Measurements from ENCODE around the gene SKA1.
"Not testable (repeated sequence)": the region's sequence is repeated elsewhere in the genome, so short reads cannot be mapped to it uniquely, and the experiment has no call there.

The SKA1 gene

DNA sequence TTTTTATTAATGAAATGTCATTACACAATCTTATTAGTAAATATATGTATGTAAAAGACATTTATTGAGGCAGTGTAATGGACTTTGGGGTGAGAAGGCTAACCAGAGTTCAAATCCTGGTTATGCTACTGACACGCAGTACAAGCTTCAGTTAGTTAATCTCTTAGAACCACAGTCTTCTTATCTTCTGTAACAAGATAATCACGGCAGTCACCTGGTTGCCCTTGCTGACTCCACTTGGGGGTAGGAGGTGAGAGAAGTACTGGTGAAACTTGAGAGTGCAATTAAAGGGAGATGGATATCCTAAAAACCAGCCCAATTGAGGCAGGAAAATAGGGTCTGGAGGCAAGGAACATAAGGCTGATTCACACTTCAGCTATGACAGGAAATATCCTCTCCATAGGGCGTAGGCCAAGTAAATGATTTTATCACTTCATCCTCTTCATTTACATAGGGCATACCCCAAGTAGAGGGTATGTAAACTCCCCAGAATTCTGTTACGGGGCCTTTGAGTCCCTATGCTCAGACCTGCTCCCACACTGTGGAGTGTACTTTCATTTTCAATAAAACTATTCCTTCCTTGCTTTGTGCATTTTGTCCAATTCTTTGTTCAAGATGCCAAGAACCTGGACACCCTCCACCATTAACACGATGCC, 21.3 kb downstream of the SKA1 start:
- DNase-seq = no peak

DNA sequence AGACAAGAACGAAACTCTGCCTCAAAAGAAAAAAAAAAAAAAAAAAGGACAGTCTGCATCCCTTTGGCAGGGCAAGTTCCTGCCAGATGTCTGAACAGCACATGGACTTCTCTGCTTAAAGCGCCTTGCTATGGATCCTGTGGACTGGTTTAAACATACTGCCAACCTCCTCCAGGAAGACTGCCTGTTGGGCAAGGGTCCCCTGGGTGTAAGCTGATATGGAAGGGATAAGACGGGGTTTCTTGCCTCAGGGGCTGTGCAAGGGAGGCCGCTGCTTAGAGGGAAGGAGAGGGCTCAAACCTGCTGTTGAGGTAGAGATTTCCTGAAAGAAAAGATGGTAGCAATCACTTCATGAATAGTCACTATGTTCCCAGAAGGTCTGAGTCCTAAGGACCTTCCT, 22.2 kb downstream of the SKA1 start:
- DNase-seq = no peak

DNA sequence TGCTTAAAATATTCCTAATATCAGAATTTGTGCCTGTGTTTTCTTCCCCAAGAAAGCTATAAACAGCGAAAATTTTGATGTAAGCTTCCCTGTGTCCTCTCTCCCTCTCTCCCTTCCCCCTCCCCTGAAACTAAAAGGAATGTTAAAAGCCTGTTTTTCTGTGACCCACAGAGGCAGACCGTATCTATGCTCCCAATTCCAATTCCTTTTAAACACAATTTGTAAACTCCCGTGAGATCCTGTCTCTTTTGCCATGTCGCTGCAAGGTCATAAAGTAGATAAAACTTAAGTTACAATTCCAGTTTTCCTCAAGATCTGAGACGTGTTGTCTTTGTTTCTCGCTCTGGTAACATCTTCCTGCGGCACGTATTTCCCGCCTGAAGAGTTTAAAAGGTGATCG, 23.3 kb downstream of the SKA1 start:
- DNase-seq = no peak

DNA sequence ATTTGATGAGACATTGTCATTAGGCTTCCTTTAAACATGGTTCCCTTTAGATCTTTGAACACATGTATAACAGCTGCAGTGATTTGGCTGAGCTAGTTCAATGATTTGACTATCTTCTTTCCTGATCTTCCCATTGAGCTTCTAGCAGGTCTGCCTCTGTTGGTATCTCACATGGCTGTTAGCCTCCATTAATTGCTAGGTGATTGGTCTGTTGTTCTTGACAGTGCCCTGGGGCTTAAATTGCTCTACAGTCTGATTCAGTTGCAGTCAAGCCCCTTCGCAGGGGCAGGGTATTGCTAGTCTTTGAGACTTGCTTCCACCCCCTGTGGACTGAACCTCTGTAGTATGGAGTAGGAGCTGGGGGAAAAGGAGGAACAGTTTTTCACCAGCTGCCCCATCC, 24.1 kb downstream of the SKA1 start:
- no peak for DNase-seq

DNA sequence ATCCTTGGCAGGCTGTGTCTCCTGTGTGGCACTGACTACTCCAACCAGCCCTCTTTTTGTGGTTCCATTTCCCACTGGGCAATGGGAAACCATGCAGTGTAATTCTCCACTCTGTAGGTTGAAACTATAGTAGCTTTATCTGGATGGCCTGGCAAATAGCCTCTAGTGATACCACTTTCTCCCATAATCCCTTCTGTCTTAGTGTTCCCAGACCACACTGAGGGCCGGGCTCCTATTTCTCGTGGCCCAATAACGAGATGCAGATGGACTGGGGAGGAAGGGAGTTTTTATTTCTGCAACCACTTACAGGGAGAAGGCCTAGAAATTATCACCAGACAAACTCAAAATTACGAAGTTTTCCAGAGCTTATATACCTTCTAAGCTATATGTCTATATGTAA, 24.7 kb downstream of the SKA1 start:
- no peak for DNase-seq

DNA sequence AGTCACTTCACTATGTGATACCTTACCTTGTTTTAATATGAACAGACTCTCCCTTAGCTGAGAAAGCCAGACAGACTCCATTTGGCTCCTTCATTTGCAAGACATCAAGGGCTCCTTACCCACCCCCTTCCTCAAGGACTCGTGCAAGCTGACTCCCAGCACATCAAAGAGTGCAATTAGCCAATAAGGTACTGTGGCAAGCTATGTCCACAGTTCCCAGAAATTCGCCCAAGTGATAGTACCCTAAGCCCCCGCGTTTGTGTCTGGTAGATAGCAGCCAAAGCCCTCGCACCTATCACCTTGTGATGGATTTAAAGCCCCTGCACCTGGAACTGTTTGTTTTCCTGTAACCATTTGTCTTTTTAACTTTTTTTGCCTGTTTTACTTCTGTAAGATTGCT, 25.6 kb downstream of the SKA1 start:
- not testable (repeated sequence) for DNase-seq

DNA sequence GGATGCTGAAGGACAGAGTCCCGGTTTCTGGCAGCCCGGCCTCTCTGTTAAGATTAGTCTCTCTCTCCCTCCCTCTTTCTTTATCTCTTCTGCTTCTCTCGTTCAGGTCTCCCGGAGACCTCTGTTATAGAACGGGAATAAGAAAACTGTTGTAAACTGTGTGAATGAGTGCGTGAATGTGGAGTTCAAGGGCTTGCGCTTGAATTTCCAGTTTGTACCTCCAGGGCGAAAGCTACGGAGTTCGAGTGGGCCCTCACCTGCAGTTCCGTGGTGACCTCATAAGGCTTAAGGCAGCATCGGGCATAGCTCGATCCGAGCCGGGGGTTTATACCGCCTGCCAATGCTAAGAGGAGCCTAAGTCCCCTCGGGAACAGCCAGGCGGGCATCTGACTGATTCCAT, 26.4 kb downstream of the SKA1 start:
- no peak for DNase-seq

DNA sequence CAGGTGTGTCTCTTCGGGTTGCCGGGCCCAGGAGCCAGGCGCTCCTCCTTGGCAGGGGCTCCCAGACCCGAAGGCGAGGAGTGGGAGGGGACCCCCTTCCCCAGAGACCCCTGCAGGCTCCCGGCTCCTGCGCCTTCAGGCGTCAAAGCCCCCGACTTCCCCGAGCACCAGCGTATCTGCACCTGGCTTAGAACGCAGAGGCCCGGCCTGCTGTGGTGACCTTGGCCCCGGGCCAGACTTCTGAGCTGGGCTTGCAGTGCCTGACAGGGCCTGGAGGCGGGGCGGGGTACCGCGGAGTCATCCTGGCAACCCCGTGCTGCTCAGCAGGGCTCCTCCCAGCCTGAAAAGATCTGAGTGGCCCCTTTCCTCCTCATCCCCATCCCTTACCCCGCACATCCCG, 27.0 kb downstream of the SKA1 start:
- no peak for DNase-seq

DNA sequence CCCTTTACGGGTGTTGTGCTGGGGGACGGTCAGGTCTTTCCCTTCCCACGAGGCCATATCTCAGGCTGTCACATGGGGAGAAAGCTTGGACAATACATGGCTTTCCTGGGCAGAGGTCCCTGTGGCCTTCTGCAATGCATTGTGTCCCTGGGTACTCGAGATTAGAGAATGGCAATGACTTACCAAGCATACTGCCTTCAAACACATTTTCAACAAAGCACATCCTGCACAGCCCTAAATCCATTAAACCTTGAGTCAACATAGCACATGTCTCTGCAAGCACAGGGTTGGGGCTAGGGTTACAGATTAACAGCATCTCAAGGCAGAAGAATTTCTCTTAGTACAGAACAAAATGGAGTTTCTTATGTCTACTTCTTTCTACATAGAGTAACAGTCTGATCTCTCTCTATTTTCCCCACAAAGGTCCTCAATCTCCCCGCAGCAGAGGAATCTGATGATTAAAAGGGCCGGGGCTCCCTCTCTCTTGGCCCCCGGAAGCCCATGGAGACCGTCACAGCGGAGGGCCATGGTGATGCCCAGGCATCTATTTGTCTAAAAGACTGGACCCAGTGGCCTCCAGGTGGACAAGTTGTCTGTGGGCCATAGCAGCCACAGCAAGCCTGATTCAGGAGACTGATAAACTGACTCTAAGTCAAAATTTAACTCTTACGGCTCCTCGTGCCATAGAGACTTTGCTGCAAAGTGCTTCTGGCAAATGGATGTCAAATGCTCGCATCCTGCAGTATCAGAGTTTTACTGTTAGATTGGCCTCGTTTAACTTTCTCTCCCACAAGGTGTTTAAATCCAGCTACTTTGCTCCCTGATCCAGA, 30.1 kb downstream of the SKA1 start:
- not testable (repeated sequence) for DNase-seq

DNA sequence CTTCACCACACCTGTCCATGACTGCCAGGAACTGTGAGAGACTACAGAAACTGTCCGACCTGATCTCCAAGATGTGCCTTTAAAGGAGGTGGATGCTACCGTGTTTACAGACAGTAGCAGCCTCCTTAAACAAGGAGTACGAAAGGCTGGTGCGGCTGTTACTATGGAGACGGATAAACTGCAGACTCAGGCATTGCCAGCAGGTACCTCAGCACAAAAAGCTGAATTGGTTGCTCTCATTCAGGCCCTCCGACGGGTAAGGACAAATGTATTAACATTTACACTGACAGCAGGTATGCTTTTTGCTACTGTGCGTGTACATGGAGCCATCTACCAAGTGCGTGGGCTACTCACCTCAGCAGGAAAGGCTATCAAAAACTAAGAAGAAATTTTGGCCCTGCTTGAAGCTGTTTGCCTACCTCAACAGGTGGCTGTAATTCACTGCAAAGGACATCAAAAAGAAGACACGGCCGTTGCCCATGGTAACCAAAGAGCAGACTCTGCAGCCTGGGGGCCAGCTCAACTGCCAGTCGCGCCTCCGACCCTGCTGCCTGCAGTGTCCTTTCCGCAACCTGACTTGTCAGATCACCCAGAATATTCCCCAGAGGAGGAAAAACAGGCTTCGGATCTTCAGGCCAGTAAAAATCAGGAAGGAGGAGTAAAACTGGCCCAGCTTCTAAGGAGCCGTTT, 30.9 kb downstream of the SKA1 start:
- no peak for DNase-seq

DNA sequence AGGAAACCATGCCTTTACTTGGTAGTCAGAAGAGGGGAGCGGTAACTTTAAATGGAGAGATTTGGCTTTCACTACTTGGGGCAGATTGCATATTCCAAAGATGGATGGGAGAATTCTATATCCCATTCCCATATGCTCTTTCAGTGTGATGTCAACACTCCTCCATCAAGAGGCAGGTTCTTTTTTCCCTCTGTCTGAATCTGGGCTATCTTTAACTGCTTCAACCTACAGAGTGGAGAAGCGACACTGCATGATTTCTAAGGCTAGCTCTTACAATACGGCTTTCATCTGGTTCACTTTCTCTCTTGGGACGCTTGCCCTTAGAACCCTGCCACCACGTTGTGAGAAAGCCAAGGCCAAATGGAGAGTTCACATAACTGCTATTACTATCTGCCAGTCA, 34.4 kb downstream of the SKA1 start:
- DNase-seq = no peak

DNA sequence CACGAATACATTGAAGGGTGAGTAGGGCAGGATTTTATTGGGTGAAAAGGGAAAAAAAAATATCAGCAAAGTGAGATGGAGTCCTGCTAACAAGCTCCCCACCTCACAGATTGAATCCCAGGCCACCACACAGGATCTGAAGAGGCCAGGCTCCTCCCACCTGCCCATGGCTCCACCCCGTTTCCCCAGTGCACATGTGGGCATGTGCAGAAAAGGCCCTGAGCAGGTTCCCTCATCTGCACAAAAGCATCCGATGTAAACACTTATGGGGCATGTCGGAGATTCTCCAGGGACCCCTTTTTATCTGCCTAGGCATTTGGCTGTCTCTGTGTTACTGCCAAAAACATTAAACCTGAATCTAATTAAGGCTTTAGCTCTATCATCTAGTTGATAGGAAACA, 35.2 kb downstream of the SKA1 start:
- no peak for DNase-seq

DNA sequence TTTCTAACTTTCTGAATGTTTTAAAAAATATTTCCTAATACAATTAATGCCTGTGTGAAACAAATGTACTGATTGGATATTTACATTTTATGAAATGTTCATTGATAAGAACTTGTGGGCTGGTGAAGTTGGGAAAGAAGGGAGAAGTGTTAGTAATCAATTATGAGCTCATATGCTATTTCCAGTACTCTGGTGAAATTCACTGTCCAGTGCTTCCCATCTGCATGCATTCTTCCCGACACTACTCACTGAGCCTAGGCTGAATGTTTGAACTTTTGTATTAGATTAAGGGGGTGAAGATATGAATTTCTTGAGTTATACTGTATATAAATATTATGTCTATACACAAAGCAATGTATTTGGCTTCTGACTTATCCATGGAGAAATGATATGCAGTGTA, 36.0 kb downstream of the SKA1 start:
- no peak for DNase-seq

DNA sequence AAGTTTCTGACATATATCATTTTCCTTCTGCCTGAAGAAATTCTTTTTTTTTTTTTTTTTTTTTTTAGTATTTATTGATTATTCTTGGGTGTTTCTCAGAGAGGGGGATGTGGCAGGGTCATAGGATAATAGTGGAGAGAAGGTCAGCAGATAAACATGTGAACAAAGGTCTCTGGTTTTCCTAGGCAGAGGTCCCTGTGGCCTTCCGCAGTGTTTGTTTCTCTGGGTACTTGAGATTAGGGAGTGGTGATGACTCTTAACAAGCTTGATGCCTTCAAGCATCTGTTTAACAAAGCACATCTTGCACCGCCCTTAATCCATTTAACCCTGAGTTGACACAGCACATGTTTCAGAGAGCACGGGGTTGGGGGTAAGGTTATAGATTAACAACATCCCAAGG, 42.0 kb downstream of the SKA1 start:
- not testable (repeated sequence) for DNase-seq

DNA sequence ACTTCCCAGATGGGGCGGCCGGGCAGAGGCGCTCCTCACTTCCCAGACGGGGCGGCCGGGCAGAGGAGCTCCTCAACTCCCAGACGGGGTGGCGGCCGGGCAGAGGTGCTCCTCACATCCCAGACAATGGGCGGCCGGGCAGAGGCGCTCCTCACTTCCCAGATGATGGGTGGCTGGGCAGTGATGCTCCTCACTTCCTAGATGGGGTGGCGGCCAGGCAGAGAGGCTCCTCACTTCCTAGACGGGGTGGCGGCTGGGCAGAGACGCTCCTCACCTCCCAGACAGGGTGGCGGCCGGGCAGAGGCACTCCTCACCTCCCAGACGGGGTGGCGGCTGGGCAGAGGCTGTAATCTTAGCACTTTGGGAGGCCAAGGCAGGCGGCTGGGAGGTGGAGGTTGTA, 42.9 kb downstream of the SKA1 start:
- not testable (repeated sequence) for DNase-seq

DNA sequence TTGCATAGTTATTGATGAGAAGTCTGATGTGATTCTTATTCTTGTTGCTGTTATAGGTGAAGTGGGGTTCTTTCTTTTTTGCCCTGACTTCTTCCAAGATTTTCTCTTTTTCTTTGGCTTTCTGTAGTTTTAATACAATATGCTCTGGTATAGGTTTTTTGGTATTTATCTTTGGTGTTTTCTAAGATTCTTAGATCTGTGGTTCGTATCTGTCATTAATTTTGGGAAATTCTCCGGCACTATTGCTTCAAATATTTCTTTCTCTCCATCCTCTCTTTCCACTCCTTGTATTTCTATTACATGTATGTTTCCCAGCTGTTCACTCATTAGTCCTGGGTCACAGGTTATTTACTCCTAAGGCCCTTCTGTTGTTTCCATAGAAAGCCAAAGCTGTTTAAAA, 43.8 kb downstream of the SKA1 start:
- no peak for DNase-seq

DNA sequence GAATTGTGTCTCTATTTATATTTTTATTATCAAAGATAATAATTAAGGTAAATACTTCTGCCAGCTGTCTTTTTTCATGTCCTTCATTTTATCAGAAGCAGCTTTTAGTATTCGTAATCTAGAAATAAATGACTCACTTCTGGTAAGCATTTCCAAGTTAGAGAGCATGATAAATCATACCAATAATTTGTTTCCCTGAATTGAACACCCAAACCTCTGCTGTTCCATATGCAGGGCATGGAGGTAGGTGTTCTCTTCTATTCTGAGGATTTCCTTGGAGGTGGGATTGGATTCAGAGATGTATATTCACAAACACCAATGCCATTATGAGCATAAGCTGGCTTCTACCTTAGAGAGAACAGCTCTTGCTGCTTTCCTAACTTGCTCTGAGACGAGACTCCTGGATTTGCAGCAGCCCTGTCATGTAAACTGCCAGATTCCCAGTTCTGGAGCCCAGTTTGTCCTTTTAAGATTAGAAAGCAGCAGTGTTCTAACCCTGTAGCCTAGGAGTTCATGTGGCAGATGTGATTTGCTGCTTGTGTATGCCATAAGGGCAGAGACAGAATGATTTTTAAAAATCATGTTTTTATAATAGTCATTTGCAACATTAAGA, 47.5 kb downstream of the SKA1 start:
- DNase-seq = no peak

DNA sequence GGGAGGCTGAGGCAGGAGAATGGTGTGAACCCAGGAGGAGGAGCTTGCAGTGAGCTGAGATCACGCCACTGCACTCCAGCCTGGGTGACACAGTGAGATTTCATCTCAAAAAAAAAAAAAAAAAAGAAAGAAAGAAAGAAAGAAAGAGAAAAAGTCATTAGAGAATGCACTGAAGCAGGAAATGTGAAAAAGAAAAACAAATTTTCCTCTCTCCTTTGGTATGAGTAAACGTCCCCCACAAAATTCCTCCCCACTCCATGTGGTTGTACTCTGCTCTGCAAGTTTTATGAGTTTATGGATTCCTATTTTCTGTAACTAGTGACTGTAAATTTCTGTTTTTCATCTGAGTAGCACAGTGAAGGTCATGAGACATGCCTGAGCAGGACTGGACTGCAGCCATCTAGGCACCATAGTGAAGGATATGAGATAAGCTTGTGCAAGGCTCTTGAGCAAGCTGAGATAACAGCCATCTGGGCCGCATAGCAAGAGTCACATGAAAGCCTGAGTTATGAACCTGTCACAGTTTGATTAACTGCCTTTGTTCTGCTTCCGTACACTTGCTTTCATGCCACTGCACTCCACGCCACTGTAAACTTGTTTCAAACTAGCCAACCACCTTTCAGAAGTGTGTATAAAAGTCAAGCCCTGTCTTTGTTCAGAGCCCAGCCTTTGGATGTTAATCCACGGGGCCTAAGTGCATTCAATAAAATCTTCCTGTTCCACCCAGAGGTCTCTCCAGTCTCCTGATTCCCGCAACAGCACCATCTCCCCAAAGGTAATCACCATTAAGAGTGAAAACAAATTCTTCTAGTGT, 50.2 kb downstream of the SKA1 start:
- DNase-seq = no peak

DNA sequence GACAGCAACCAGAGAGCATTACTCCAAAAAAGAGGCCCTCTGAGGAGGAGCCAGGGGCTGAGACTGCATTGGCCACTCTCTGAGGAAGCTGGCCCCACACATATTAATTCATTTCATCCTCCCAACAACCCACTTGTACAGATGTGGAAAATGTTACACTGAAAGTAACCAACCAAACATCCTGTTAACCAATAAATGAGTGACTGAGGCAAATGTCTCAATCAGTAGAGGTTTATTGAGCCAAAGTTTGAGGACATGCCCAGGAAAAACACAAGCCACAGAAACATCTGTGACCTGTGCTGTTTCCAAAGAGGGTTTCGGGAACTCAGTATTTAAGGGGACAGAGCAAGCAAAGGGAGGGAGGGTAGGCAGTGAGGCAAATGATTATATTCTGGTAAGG, 53.0 kb downstream of the SKA1 start:
- no peak for DNase-seq

DNA sequence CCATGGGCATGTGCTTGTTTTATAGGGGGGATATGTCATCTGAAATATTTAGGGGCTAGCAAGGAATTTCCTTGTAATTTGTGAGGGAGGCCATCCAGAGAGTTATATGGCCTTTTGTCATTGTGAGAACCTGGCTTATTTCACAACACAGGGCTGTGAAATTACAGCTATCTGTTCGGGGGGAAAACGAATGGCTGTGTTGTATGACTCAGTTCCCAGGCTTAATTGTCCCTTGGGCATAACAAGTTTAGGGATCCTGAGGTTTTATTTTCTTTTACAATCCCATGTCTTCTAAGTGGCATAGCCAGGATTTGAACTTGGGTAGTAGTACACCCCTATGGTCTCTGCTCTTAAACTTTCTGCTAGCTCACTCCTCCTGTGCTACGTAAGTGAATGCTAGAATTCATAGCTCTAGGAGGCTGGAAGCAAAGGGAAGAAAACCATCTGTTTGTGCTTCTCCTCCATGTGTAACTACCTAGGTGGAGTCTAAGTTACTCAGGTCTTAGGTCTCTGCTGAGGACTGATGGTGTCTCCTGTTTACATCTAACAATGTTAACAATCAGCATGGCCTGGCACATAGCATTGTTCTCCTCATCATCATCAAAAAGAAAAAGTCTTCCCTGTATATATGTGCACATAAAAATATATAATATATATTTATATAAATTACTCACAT, 53.8 kb downstream of the SKA1 start:
- DNase-seq = no peak

DNA sequence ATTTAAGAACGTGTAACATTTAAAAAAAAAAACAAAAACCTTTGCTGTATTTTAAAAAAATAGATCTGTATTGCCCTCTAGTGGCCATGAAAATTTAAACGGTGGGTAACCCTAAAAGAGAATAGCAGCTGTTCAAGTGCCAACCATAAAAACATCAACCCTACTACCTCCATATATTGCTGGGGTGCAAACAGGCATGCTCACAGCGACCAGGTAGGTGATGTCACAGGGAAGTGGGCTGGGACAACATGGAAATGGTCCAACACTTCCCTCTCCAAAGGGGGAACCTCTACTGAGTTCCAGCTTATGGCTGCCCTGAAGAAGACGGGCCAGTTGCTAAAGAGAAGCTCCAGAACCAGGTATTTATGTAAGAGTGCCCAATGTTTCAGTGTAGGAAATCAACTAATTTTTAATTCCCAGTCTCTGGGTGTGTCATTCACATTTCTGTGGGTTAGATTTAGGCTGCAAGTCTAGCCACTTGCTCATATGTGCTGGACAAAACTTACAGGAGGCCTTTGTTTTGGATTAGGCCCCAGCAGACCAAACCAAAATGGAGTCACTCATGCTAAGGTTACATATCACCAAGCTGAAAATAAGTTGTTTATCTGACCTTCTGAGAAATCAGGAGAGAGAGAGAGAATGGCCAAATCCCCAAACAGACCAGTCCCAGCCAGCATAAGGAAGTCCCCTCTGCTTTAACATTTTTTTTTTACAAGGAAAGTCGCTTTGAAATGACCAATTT, 54.5 kb downstream of the SKA1 start:
- no peak for DNase-seq
